ENCODE results near the gene CAD. TPM values are rescaled to one million over a fixed set of nuclear protein-coding genes. Genes with fewer than 3 reads are reported as not detected.

Gene CAD
- total and polyA plus RNA-seq, 2 of the 4 experiments (the other 2 are of a cell fraction): 12.9 to 38.7 TPM

DNA sequence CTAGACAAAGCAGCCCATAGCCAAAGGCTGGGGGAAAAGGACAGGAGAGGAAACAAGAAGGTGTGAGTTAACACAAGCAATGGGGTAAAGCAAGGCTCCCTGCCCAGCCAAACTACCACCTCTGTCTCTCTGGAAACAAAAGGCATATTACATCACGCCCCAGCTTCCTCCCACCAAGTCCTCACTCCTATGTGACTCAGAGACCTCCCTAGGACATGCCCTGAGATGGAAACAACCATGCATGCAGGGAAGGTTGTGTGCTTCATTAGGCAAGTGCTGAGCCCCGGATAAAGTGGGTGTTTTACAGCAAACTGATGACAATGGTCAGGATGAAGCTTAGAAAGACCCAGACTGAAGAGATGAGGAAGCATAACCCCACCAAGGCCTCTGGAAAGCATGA is 14.3 kb upstream of the CAD start:
- dilution Hi-C loops (cut with HindIII; ENCODE audit: low sequenced_read_pairs, unreplicated experiment) (no loop called here), in situ Hi-C loops (cut with MboI; ENCODE audit: low sequenced_read_pairs) (no loop called here), intact Hi-C loops (cut with micrococcal nuclease) (no loop called here)
- H2BK15ac ChIP-seq (ENCODE audit: low read depth, low read length): no peak overlapping the region
- H2BK120ac ChIP-seq (ENCODE audit: low read depth, low read length): no peak overlapping the region
- no peak overlapping the region for H2BK20ac ChIP-seq (ENCODE audit: low read depth, low read length)
- no CpG with 5 or more reads among the region's 2 CpGs for WGBS, 2 experiments (ENCODE audit: extremely low coverage in 2 of 2, insufficient read length in 1 of 2)
- H3K4me2 ChIP-seq (ENCODE audit: low read depth, low read length): no peak overlapping the region
- H3K23ac ChIP-seq (ENCODE audit: low read depth, low read length): no peak overlapping the region
- H3K9me3 ChIP-seq (ENCODE audit: control insufficient read depth, insufficient read depth, low read length): no peaks in the 10 kb centered on the region
- POLR2A ChIA-PET (ENCODE audit: unreplicated experiment): interaction anchor here (0.6 kb wide), 1 partner anchor 8 kb away, joined by 4 read pairs; no protein-coding TSS in a partner anchor
- H3K27me3 ChIP-seq (ENCODE audit: control insufficient read depth, insufficient read depth, low read length): no peaks in the 10 kb centered on the region
- H3K9me1 ChIP-seq (ENCODE audit: insufficient read depth, low read length): no peaks in the 10 kb centered on the region; the same call in 1 of the 2 replicates
- DNase-seq: peak; percentile 22
- CTCF ChIA-PET: no interaction called here
- H2AK9ac ChIP-seq (replicated peaks; ENCODE audit: low read depth, low read length, poor library complexity): no peak overlapping the region
- no peak overlapping the region for H2AK5ac ChIP-seq (ENCODE audit: low read depth, low read length)
- BruUV-seq (replicated peaks): no TSS peak
- peaks cover 0 to 3% of the 10 kb centered on the region in 2 experiments; a peak in 1 of 4 replicates for H3K79me1 ChIP-seq (ENCODE audit: low read depth in 1 of 2, low read length in 2 of 2)
- H3K4me3 ChIP-seq (ENCODE audit: insufficient read depth, low read depth, low read length): no peak overlapping the region
- H3K27ac ChIP-seq (ENCODE audit: insufficient read depth, low read length): no peak overlapping the region
- H3K56ac ChIP-seq (ENCODE audit: extremely low read depth, insufficient read depth, low read length): no peak overlapping the region
- H4K8ac ChIP-seq (ENCODE audit: low read depth in 2 of 2, low read length in 2 of 2): no peak overlapping the region
- H4K91ac ChIP-seq (ENCODE audit: insufficient read depth, low read depth, low read length): no peak overlapping the region
- H3K4ac ChIP-seq (ENCODE audit: low read depth, low read length): no peak overlapping the region
- H3K14ac ChIP-seq (replicated peaks; ENCODE audit: low read depth, low read length): no peak overlapping the region
- H4K20me1 ChIP-seq (ENCODE audit: insufficient read depth, low read length): no peaks in the 10 kb centered on the region; the same call in 1 of the 2 replicates
- TF ChIP-seq, protein P1, sequence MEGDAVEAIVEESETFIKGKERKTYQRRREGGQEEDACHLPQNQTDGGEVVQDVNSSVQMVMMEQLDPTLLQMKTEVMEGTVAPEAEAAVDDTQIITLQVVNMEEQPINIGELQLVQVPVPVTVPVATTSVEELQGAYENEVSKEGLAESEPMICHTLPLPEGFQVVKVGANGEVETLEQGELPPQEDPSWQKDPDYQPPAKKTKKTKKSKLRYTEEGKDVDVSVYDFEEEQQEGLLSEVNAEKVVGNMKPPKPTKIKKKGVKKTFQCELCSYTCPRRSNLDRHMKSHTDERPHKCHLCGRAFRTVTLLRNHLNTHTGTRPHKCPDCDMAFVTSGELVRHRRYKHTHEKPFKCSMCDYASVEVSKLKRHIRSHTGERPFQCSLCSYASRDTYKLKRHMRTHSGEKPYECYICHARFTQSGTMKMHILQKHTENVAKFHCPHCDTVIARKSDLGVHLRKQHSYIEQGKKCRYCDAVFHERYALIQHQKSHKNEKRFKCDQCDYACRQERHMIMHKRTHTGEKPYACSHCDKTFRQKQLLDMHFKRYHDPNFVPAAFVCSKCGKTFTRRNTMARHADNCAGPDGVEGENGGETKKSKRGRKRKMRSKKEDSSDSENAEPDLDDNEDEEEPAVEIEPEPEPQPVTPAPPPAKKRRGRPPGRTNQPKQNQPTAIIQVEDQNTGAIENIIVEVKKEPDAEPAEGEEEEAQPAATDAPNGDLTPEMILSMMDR (conservative IDR thresholded peaks at IDR 0.05; ENCODE audit: low read depth, low read length): no peak
- TF ChIP-seq, protein P2, sequence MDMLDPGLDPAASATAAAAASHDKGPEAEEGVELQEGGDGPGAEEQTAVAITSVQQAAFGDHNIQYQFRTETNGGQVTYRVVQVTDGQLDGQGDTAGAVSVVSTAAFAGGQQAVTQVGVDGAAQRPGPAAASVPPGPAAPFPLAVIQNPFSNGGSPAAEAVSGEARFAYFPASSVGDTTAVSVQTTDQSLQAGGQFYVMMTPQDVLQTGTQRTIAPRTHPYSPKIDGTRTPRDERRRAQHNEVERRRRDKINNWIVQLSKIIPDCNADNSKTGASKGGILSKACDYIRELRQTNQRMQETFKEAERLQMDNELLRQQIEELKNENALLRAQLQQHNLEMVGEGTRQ (IDR thresholded peaks at IDR 0.05; ENCODE audit: low read depth, low read length): no peak
- TF ChIP-seq POLR2A (IDR thresholded peaks at IDR 0.05; ENCODE audit: low read depth, low read length) (no peak), RCOR1 (IDR thresholded peaks at IDR 0.05; ENCODE audit: insufficient replicate concordance, low read length) (no peak), FOS (IDR thresholded peaks at IDR 0.05; ENCODE audit: low read depth, low read length) (no peak), CEBPB (IDR thresholded peaks at IDR 0.05; ENCODE audit: low read depth, low read length) (no peak), BHLHE40 (IDR thresholded peaks at IDR 0.05; ENCODE audit: low read depth, low read length) (no peak), RAD21 (IDR thresholded peaks at IDR 0.05; ENCODE audit: low read length) (no peak), MXI1 (IDR thresholded peaks at IDR 0.05; ENCODE audit: borderline replicate concordance, low read depth, low read length) (no peak), RFX5 (IDR thresholded peaks at IDR 0.05; ENCODE audit: low read depth, low read length) (no peak)
- TF ChIP-seq, protein P3, sequence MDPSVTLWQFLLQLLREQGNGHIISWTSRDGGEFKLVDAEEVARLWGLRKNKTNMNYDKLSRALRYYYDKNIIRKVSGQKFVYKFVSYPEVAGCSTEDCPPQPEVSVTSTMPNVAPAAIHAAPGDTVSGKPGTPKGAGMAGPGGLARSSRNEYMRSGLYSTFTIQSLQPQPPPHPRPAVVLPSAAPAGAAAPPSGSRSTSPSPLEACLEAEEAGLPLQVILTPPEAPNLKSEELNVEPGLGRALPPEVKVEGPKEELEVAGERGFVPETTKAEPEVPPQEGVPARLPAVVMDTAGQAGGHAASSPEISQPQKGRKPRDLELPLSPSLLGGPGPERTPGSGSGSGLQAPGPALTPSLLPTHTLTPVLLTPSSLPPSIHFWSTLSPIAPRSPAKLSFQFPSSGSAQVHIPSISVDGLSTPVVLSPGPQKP (IDR thresholded peaks at IDR 0.05; ENCODE audit: borderline replicate concordance, low read depth, low read length): no peak
- H2BK5ac ChIP-seq (ENCODE audit: low read depth, low read length, poor library complexity, severe bottlenecking): no peak overlapping the region
- H3K18ac ChIP-seq (ENCODE audit: low read depth, low read length): no peak overlapping the region
- no peaks in the 10 kb centered on the region for H3K4me1 ChIP-seq (ENCODE audit: control insufficient read depth, insufficient read depth, low read length)
- H3K36me3 ChIP-seq (ENCODE audit: control insufficient read depth, insufficient read depth, low read length): peaks cover 56% of the 10 kb centered on the region
- H4K5ac ChIP-seq (ENCODE audit: low read depth, low read length): no peak overlapping the region
- H3K9ac ChIP-seq (ENCODE audit: low read depth, low read length): no peak overlapping the region
- ATAC-seq (ENCODE audit: low read depth): no peak
- H2AFZ ChIP-seq (replicated peaks; ENCODE audit: low read length, poor library complexity): no peak overlapping the region

All from IMR-90 (cell line).